Muscle layer of duodenum (tissue), 2 donors: ENCODE data around the gene DDO.

Experiments
- H3K27ac ChIP-seq: one replicate; pipeline ENCODE4 v1.7.0; 2013; ENCODE audit warnings: mild to moderate bottlenecking, low read length
- H3K27me3 ChIP-seq: one replicate; pipeline ENCODE4 v1.7.0; 2013; ENCODE audit warnings: low read depth, mild to moderate bottlenecking, control low read depth, low read length
- H3K36me3 ChIP-seq, 2 donors: one replicate each; pipeline ENCODE4 v1.7.0; 2013; ENCODE audit warnings: low read length in 2 of 2, control low read depth in 1 of 2, mild to moderate bottlenecking in 1 of 2; ENCODE audit not compliant: insufficient read depth in 2 of 2, control insufficient read depth in 1 of 2
- H3K4me1 ChIP-seq, 2 donors: one replicate each; pipeline ENCODE4 v1.7.0; 2013; ENCODE audit warnings: low read length in 2 of 2, mild to moderate bottlenecking in 2 of 2, control low read depth in 1 of 2, moderate library complexity in 1 of 2; ENCODE audit not compliant: insufficient read depth in 2 of 2, control insufficient read depth in 1 of 2
- H3K4me3 ChIP-seq, 2 donors: one replicate each; pipeline ENCODE4 v1.7.0; 2013; ENCODE audit warnings: low read length in 2 of 2, low read depth in 1 of 2, mild to moderate bottlenecking in 1 of 2
- H3K9me3 ChIP-seq, 2 donors: one replicate each; pipeline ENCODE4 v1.7.0; 2013; ENCODE audit warnings: low read length in 2 of 2, control low read depth in 1 of 2, mild to moderate bottlenecking in 1 of 2; ENCODE audit not compliant: control insufficient read depth in 1 of 2
- donor health status: healthy.

Gene DDO

GRCh38 chr6:110418594-110418993 lies 3.2 kb upstream of the DDO start:
- H3K27me3 ChIP-seq, result no peaks in the 10 kb centered on the region
- no peaks in the 10 kb centered on the region for H3K36me3 ChIP-seq
- no peak overlapping the region for H3K4me3 ChIP-seq
- peaks cover 0 to 6% of the 10 kb centered on the region in 2 donors for H3K9me3 ChIP-seq
- peaks cover 6 to 14% of the 10 kb centered on the region in 2 donors for H3K4me1 ChIP-seq
- no peak overlapping the region for H3K27ac ChIP-seq

GRCh38 chr6:110414669-110415068 lies 706 bp downstream of the DDO start:
- H3K27me3 ChIP-seq, result no peaks in the 10 kb centered on the region
- H3K36me3 ChIP-seq, result no peaks in the 10 kb centered on the region
- peaks cover 6 to 14% of the 10 kb centered on the region in 2 donors for H3K4me1 ChIP-seq
- no peaks in the 10 kb centered on the region for H3K9me3 ChIP-seq
- no peak overlapping the region for H3K27ac ChIP-seq
- H3K4me3 ChIP-seq, result peak overlapping the region; percentile 59 to 68

GRCh38 chr6:110412360-110412759 lies 3.0 kb downstream of the DDO start:
- Histone ChIP-seq H3K9me3 (no peaks in the 10 kb centered on the region), H3K27me3 (no peaks in the 10 kb centered on the region), H3K27ac (no peak overlapping the region), H3K4me3 (no peak overlapping the region), H3K36me3 (no peaks in the 10 kb centered on the region), H3K4me1 (peaks cover 6 to 14% of the 10 kb centered on the region in 2 donors)

- no peak overlapping the region for H3K4me3 ChIP-seq
- no peaks in the 10 kb centered on the region for H3K36me3 ChIP-seq
- H3K4me1 ChIP-seq, result peaks cover 6 to 11% of the 10 kb centered on the region in 2 donors
- no peaks in the 10 kb centered on the region for H3K27me3 ChIP-seq
- no peak overlapping the region for H3K27ac ChIP-seq
- no peaks in the 10 kb centered on the region for H3K9me3 ChIP-seq
Observed at GRCh38 chr6:110410511-110410910, 4.9 kb downstream of the DDO start.

GRCh38 chr6:110409794-110410193 lies 5.6 kb downstream of the DDO start:
- H3K9me3 ChIP-seq, result no peaks in the 10 kb centered on the region
- H3K4me3 ChIP-seq, result no peak overlapping the region
- H3K4me1 ChIP-seq, result peaks cover 4 to 6% of the 10 kb centered on the region in 2 donors
- H3K27ac ChIP-seq, result no peak overlapping the region
- H3K27me3 ChIP-seq, result no peaks in the 10 kb centered on the region
- no peaks in the 10 kb centered on the region for H3K36me3 ChIP-seq

GRCh38 chr6:110408901-110409300 lies 6.5 kb downstream of the DDO start:
- H3K4me3 ChIP-seq, result no peak overlapping the region
- H3K4me1 ChIP-seq, result no peaks in the 10 kb centered on the region
- no peaks in the 10 kb centered on the region for H3K27me3 ChIP-seq
- no peaks in the 10 kb centered on the region for H3K36me3 ChIP-seq
- no peaks in the 10 kb centered on the region for H3K9me3 ChIP-seq
- H3K27ac ChIP-seq, result no peak overlapping the region

GRCh38 chr6:110404607-110405006 lies 10.8 kb downstream of the DDO start:
- no peak overlapping the region for H3K4me3 ChIP-seq
- H3K27me3 ChIP-seq, result no peaks in the 10 kb centered on the region
- H3K36me3 ChIP-seq, result no peaks in the 10 kb centered on the region
- H3K9me3 ChIP-seq, result no peaks in the 10 kb centered on the region
- no peak overlapping the region for H3K27ac ChIP-seq
- H3K4me1 ChIP-seq, result peaks cover 0 to 3% of the 10 kb centered on the region in 2 donors

GRCh38 chr6:110401585-110402176 lies 13.7 kb downstream of the DDO start:
- H3K4me3 ChIP-seq, result no peak overlapping the region
- H3K9me3 ChIP-seq, result no peaks in the 10 kb centered on the region
- peaks cover 0 to 3% of the 10 kb centered on the region in 2 donors for H3K4me1 ChIP-seq
- no peak overlapping the region for H3K27ac ChIP-seq
- H3K27me3 ChIP-seq, result no peaks in the 10 kb centered on the region
- H3K36me3 ChIP-seq, result no peaks in the 10 kb centered on the region

- H3K27ac ChIP-seq, result no peak overlapping the region
- H3K36me3 ChIP-seq, result no peaks in the 10 kb centered on the region
- no peaks in the 10 kb centered on the region for H3K27me3 ChIP-seq
- H3K9me3 ChIP-seq, result no peaks in the 10 kb centered on the region
- H3K4me3 ChIP-seq, result peak overlapping the region; percentile 33 to 73
- H3K4me1 ChIP-seq, result peaks cover 0 to 3% of the 10 kb centered on the region in 2 donors
Observed at GRCh38 chr6:110400208-110400607, 15.2 kb downstream of the DDO start.

- Histone ChIP-seq H3K4me3 (peak overlapping the region; percentile 33 to 73), H3K27ac (no peak overlapping the region), H3K4me1 (peaks cover 0 to 3% of the 10 kb centered on the region in 2 donors), H3K27me3 (no peaks in the 10 kb centered on the region), H3K36me3 (no peaks in the 10 kb centered on the region), H3K9me3 (no peaks in the 10 kb centered on the region)
Observed at GRCh38 chr6:110399219-110400071, 15.9 kb downstream of the DDO start.

GRCh38 chr6:110398778-110399177 lies 16.6 kb downstream of the DDO start:
- H3K27ac ChIP-seq, result no peak overlapping the region

More at GRCh38 chr6:110398778-110399177, 16.6 kb downstream of the DDO start:
- Histone ChIP-seq H3K27me3 (no peaks in the 10 kb centered on the region), H3K4me3 (no peak overlapping the region), H3K9me3 (no peaks in the 10 kb centered on the region), H3K36me3 (no peaks in the 10 kb centered on the region), H3K4me1 (peaks cover 0 to 3% of the 10 kb centered on the region in 2 donors)
